Stimulated activated CD4-positive, alpha-beta T cell treated with anti-CD3 and anti-CD28 coated beads, TNF-alpha, amount 100 ng/mL, for 1 hour (primary cell): ENCODE results near the gene TMEFF2.

Source experiments
- DNase-seq, 3 donors: peaks; one replicate each; pipeline ENCODE4 v3.0.0-alpha.2; 2020; ENCODE audit warnings: low read depth in 3 of 3, low spot score in 1 of 3

TMEFF2 gene

GRCh38 chr2:192017844-192018243, 176.9 kb downstream of the TMEFF2 start:
- no peak for DNase-seq

GRCh38 chr2:192016265-192016664, 178.5 kb downstream of the TMEFF2 start:
- DNase-seq = no peak

GRCh38 chr2:192013211-192013610, 181.5 kb downstream of the TMEFF2 start:
- no peak for DNase-seq

- DNase-seq = no peak
Measured at GRCh38 chr2:192011196-192011595, 183.5 kb downstream of the TMEFF2 start.

GRCh38 chr2:192010073-192010472, 184.7 kb downstream of the TMEFF2 start:
- no peak for DNase-seq

GRCh38 chr2:192007581-192008228, 187.0 kb downstream of the TMEFF2 start:
- DNase-seq = no peak

GRCh38 chr2:192005211-192005610, 189.5 kb downstream of the TMEFF2 start:
- no peak for DNase-seq

- DNase-seq = no peak
Measured at GRCh38 chr2:192004188-192004963, 190.4 kb downstream of the TMEFF2 start.

GRCh38 chr2:192002418-192002817, 192.3 kb downstream of the TMEFF2 start:
- DNase-seq = no peak

GRCh38 chr2:192000196-192000980, 194.3 kb downstream of the TMEFF2 start:
- no peak for DNase-seq

GRCh38 chr2:191999101-191999841, 195.5 kb downstream of the TMEFF2 start:
- no peak for DNase-seq

GRCh38 chr2:191995285-191995684, 199.4 kb downstream of the TMEFF2 start:
- no peak for DNase-seq

- DNase-seq = no peak
Measured at GRCh38 chr2:191994749-191995148, 200.0 kb downstream of the TMEFF2 start.

GRCh38 chr2:191991442-191991841, 203.3 kb downstream of the TMEFF2 start:
- no peak for DNase-seq

- no peak for DNase-seq
Measured at GRCh38 chr2:191985740-191986139, 209.0 kb downstream of the TMEFF2 start.

GRCh38 chr2:191983591-191983990, 211.1 kb downstream of the TMEFF2 start:
- no peak for DNase-seq

GRCh38 chr2:191983186-191983585, 211.5 kb downstream of the TMEFF2 start:
- no peak for DNase-seq

GRCh38 chr2:191981706-191982105, 213.0 kb downstream of the TMEFF2 start:
- no peak for DNase-seq

GRCh38 chr2:191980483-191980882, 214.2 kb downstream of the TMEFF2 start:
- DNase-seq = no peak

GRCh38 chr2:191979221-191979730, 215.5 kb downstream of the TMEFF2 start:
- DNase-seq = no peak

- DNase-seq = no peak
Measured at GRCh38 chr2:191977754-191978153, 217.0 kb downstream of the TMEFF2 start.
